ENCODE results near the gene WNT7A.

The WNT7A gene

GRCh38 chr3:13815088-13815683, 64.7 kb downstream of the WNT7A start:
- H3K4me3 ChIP-seq (ENCODE audit: low read length in 2 of 2): no peak overlapping the region
- H3K27me3 ChIP-seq (ENCODE audit: control insufficient read depth in 1 of 2, insufficient read depth in 2 of 2, low read length in 2 of 2): no peaks in the 10 kb centered on the region
- H3K36me3 ChIP-seq (ENCODE audit: control insufficient read depth in 2 of 2, insufficient read depth in 2 of 2, low read length in 2 of 2): no peaks in the 10 kb centered on the region
- no peak overlapping the region for H3K9ac ChIP-seq (ENCODE audit: low read length in 2 of 2)
- no peaks in the 10 kb centered on the region for H3K4me1 ChIP-seq (ENCODE audit: control insufficient read depth, insufficient read depth, low read length)
- no peak overlapping the region for H3K27ac ChIP-seq (ENCODE audit: low read length)
- H3K9me3 ChIP-seq (ENCODE audit: control insufficient read depth in 2 of 2, low read length in 2 of 2): peaks cover 14 to 56% of the 10 kb centered on the region in 2 donors

DNA sequence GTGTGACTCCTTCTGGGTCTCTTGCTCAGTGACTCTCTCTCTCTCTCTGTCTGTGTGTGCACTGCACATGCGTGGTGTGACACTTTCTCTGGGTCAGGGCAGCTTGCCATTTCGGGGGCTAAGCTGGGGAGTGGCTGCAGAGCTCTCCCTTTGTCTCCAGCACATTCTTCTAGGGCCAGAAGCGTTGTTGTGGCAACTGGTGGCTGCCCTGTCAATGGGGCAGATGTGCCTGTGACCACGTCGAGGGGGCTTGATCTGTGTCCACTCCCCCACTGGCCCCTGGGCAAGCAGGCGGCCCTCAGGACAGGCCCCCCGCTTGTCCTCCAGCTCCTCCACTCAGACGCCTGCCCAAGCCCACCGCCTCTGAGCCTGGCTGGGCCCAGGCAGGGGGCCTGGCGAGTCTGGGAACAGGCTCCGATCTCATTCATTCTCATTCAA, 67.8 kb downstream of the WNT7A start:
- Histone ChIP-seq H3K27ac (ENCODE audit: low read length) (no peak overlapping the region), H3K4me3 (ENCODE audit: low read length in 2 of 2) (no peak overlapping the region), H3K9me3 (ENCODE audit: control insufficient read depth in 2 of 2, low read length in 2 of 2) (peaks cover 17 to 54% of the 10 kb centered on the region in 2 donors), H3K36me3 (ENCODE audit: control insufficient read depth in 2 of 2, insufficient read depth in 2 of 2, low read length in 2 of 2) (no peaks in the 10 kb centered on the region), H3K27me3 (ENCODE audit: control insufficient read depth in 1 of 2, insufficient read depth in 2 of 2, low read length in 2 of 2) (peaks cover 0 to 2% of the 10 kb centered on the region in 2 donors), H3K4me1 (ENCODE audit: control insufficient read depth, insufficient read depth, low read length) (no peaks in the 10 kb centered on the region), H3K9ac (ENCODE audit: low read length in 2 of 2) (no peak overlapping the region)

- Histone ChIP-seq H3K9me3 (ENCODE audit: control insufficient read depth in 2 of 2, low read length in 2 of 2) (peaks cover 17 to 52% of the 10 kb centered on the region in 2 donors), H3K9ac (ENCODE audit: low read length in 2 of 2) (no peak overlapping the region), H3K4me3 (ENCODE audit: low read length in 2 of 2) (no peak overlapping the region), H3K4me1 (ENCODE audit: control insufficient read depth, insufficient read depth, low read length) (no peaks in the 10 kb centered on the region), H3K36me3 (ENCODE audit: control insufficient read depth in 2 of 2, insufficient read depth in 2 of 2, low read length in 2 of 2) (no peaks in the 10 kb centered on the region), H3K27me3 (ENCODE audit: control insufficient read depth in 1 of 2, insufficient read depth in 2 of 2, low read length in 2 of 2) (peaks cover 0 to 2% of the 10 kb centered on the region in 2 donors), H3K27ac (ENCODE audit: low read length) (no peak overlapping the region)
Observed at GRCh38 chr3:13811614-13812013, 68.3 kb downstream of the WNT7A start.

GRCh38 chr3:13808550-13808949, 71.3 kb downstream of the WNT7A start:
- H3K36me3 ChIP-seq (ENCODE audit: control insufficient read depth in 2 of 2, insufficient read depth in 2 of 2, low read length in 2 of 2): no peaks in the 10 kb centered on the region
- no peaks in the 10 kb centered on the region for H3K4me1 ChIP-seq (ENCODE audit: control insufficient read depth, insufficient read depth, low read length)
- no peak overlapping the region for H3K4me3 ChIP-seq (ENCODE audit: low read length in 2 of 2)
- no peak overlapping the region for H3K9ac ChIP-seq (ENCODE audit: low read length in 2 of 2)
- H3K9me3 ChIP-seq (ENCODE audit: control insufficient read depth in 2 of 2, low read length in 2 of 2): peaks cover 3 to 26% of the 10 kb centered on the region in 2 donors
- H3K27ac ChIP-seq (ENCODE audit: low read length): no peak overlapping the region
- H3K27me3 ChIP-seq (ENCODE audit: control insufficient read depth in 1 of 2, insufficient read depth in 2 of 2, low read length in 2 of 2): peaks cover 0 to 2% of the 10 kb centered on the region in 2 donors

DNA sequence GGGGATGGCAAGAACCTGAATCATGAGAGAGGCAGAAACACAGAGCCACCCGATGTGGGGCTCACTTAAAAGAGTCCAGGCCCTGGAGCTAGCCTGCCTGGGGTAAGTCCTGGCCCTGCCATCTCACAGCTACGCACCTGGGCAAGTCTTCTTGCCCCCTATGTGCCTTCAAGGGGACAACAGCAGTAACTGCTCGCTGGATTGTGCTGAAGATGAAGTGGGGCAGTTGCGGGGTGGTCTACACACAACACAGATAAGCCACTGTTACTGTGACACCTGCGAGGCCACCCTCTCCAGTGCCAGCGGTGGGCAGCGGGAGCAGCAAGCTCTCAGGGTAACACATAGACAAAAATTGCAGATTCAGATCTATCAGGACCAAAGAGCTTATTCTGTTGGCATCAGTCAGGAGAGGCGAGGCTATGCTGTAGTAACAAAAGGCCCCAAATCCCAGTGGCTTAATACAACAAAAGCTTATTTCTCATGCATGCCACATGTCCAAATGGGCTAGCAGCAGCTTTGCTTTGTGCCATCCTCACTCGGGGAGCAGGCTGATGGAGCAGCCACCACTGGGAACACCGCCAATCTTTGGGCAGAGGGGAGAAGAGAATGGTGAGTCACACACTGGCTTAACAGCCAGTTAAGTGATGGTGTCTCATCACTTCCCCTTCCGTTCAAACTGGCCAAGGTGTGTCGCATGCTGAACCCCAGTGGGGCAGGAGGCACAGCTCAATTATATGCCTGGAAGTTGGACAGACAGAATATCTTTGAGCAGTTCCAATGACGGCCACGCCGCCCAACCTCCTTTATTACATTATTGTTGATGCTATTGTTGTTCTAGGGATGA, 78.3 kb downstream of the WNT7A start:
- Histone ChIP-seq H3K27me3 (ENCODE audit: control insufficient read depth in 1 of 2, insufficient read depth in 2 of 2, low read length in 2 of 2) (peaks cover 0 to 2% of the 10 kb centered on the region in 2 donors), H3K9ac (ENCODE audit: low read length in 2 of 2) (no peak overlapping the region), H3K4me3 (ENCODE audit: low read length in 2 of 2) (no peak overlapping the region), H3K27ac (ENCODE audit: low read length) (no peak overlapping the region), H3K4me1 (ENCODE audit: control insufficient read depth, insufficient read depth, low read length) (no peaks in the 10 kb centered on the region), H3K9me3 (ENCODE audit: control insufficient read depth in 2 of 2, low read length in 2 of 2) (peaks cover 0 to 3% of the 10 kb centered on the region in 2 donors), H3K36me3 (ENCODE audit: control insufficient read depth in 2 of 2, insufficient read depth in 2 of 2, low read length in 2 of 2) (no peaks in the 10 kb centered on the region)

GRCh38 chr3:13800064-13800463, 79.8 kb downstream of the WNT7A start:
- peaks cover 2% of the 10 kb centered on the region in 2 donors for H3K27me3 ChIP-seq (ENCODE audit: control insufficient read depth in 1 of 2, insufficient read depth in 2 of 2, low read length in 2 of 2)
- no peak overlapping the region for H3K27ac ChIP-seq (ENCODE audit: low read length)
- no peaks in the 10 kb centered on the region for H3K36me3 ChIP-seq (ENCODE audit: control insufficient read depth in 2 of 2, insufficient read depth in 2 of 2, low read length in 2 of 2)
- no peaks in the 10 kb centered on the region for H3K9me3 ChIP-seq (ENCODE audit: control insufficient read depth in 2 of 2, low read length in 2 of 2)
- H3K4me3 ChIP-seq (ENCODE audit: low read length in 2 of 2): no peak overlapping the region
- H3K4me1 ChIP-seq (ENCODE audit: control insufficient read depth, insufficient read depth, low read length): no peaks in the 10 kb centered on the region
- H3K9ac ChIP-seq (ENCODE audit: low read length in 2 of 2): no peak overlapping the region

DNA sequence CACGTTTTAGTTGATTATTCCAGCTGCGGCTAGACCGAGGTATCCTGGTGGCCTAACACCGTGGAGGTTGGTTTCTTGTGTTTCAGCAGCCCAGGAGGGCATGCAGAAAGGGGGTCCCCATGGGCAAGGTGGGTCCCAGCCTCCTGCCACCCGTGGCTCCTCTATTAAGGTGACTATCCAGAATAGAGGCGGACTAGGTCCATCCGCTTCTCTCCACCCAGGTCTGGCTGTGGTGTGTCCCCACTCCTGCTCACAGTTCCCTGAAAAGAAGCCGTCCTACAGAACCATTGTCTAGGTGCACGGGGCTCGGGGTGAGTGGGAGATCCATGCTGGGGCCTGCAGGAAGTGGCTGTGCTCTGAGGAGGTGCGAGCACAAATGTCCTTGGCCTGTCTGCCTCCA, 81.5 kb downstream of the WNT7A start:
- peaks cover 3 to 5% of the 10 kb centered on the region in 2 donors for H3K27me3 ChIP-seq (ENCODE audit: control insufficient read depth in 1 of 2, insufficient read depth in 2 of 2, low read length in 2 of 2)
- no peaks in the 10 kb centered on the region for H3K9me3 ChIP-seq (ENCODE audit: control insufficient read depth in 2 of 2, low read length in 2 of 2)
- no peak overlapping the region for H3K4me3 ChIP-seq (ENCODE audit: low read length in 2 of 2)
- no peaks in the 10 kb centered on the region for H3K4me1 ChIP-seq (ENCODE audit: control insufficient read depth, insufficient read depth, low read length)
- no peak overlapping the region for H3K9ac ChIP-seq (ENCODE audit: low read length in 2 of 2)
- H3K36me3 ChIP-seq (ENCODE audit: control insufficient read depth in 2 of 2, insufficient read depth in 2 of 2, low read length in 2 of 2): no peaks in the 10 kb centered on the region
- H3K27ac ChIP-seq (ENCODE audit: low read length): no peak overlapping the region

DNA sequence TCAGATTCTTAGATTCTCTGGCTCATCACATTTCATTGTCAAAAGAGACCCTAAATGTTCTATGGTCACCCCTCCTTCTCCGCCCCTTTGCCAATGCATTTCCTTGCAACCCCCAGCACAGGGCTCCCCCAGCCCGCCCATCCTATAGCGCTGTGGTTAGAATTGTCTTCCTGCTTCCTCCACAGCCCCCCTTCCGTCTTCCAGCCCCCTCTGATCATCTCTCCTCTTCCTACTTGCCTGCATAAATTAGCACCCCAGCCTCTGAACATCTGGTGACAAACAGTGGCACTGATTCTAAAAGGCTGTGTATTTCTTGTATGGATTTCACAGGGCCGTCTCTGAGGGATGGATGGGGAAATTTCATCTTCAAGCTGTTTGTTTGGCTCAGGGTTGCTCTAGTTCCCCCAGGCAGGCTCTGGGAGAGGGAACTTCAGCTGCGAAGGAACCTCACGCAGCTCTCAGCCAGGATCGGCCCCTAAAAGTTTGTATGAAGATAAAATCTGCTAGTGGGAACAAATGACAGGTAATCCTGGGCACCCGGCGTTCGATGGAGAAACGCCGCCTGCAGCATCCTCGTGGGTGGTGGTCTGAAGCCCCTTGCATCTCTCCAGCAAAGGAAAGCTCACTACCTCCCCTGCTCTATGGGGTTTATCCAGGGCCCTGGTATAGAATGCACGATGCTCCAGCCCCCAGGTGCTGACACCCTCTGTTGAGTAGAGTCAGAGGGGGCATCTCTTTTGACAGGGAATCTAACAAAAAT, 83.0 kb downstream of the WNT7A start:
- no peaks in the 10 kb centered on the region for H3K4me1 ChIP-seq (ENCODE audit: control insufficient read depth, insufficient read depth, low read length)
- H3K27ac ChIP-seq (ENCODE audit: low read length): no peak overlapping the region
- H3K4me3 ChIP-seq (ENCODE audit: low read length in 2 of 2): no peak overlapping the region
- no peak overlapping the region for H3K9ac ChIP-seq (ENCODE audit: low read length in 2 of 2)
- H3K27me3 ChIP-seq (ENCODE audit: control insufficient read depth in 1 of 2, insufficient read depth in 2 of 2, low read length in 2 of 2): peaks cover 15 to 16% of the 10 kb centered on the region in 2 donors
- H3K36me3 ChIP-seq (ENCODE audit: control insufficient read depth in 2 of 2, insufficient read depth in 2 of 2, low read length in 2 of 2): no peaks in the 10 kb centered on the region
- H3K9me3 ChIP-seq (ENCODE audit: control insufficient read depth in 2 of 2, low read length in 2 of 2): no peaks in the 10 kb centered on the region

- Histone ChIP-seq H3K9me3 (ENCODE audit: control insufficient read depth in 2 of 2, low read length in 2 of 2) (no peaks in the 10 kb centered on the region), H3K27ac (ENCODE audit: low read length) (no peak overlapping the region), H3K36me3 (ENCODE audit: control insufficient read depth in 2 of 2, insufficient read depth in 2 of 2, low read length in 2 of 2) (no peaks in the 10 kb centered on the region), H3K4me3 (ENCODE audit: low read length in 2 of 2) (no peak overlapping the region), H3K27me3 (ENCODE audit: control insufficient read depth in 1 of 2, insufficient read depth in 2 of 2, low read length in 2 of 2) (peaks cover 16 to 20% of the 10 kb centered on the region in 2 donors), H3K9ac (ENCODE audit: low read length in 2 of 2) (no peak overlapping the region), H3K4me1 (ENCODE audit: control insufficient read depth, insufficient read depth, low read length) (no peaks in the 10 kb centered on the region)
Observed at GRCh38 chr3:13795816-13796215, 84.1 kb downstream of the WNT7A start.

DNA sequence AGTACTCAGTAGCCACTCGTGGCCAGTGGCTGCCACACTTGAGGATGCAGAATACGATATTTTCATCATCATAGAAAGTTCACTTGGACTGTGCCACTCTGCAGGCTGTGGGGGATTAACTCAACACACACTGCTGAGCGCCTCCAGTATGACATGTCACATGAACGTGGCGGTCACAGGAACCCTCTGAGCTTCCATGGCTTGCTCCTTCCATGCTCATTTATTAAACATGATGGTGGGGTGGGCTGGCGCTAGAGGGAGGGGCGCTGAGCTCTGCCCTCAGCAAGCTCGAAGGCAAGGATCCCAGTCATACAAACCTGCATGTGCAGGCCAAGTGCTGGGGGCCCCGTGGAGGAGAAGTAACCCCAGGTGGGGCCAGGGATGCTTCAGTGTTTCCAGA, 85.5 kb downstream of the WNT7A start:
- Histone ChIP-seq H3K9me3 (ENCODE audit: control insufficient read depth in 2 of 2, low read length in 2 of 2) (no peaks in the 10 kb centered on the region), H3K4me3 (ENCODE audit: low read length in 2 of 2) (no peak overlapping the region), H3K9ac (ENCODE audit: low read length in 2 of 2) (no peak overlapping the region), H3K27ac (ENCODE audit: low read length) (no peak overlapping the region), H3K36me3 (ENCODE audit: control insufficient read depth in 2 of 2, insufficient read depth in 2 of 2, low read length in 2 of 2) (no peaks in the 10 kb centered on the region), H3K27me3 (ENCODE audit: control insufficient read depth in 1 of 2, insufficient read depth in 2 of 2, low read length in 2 of 2) (peaks cover 17 to 20% of the 10 kb centered on the region in 2 donors), H3K4me1 (ENCODE audit: control insufficient read depth, insufficient read depth, low read length) (no peaks in the 10 kb centered on the region)
